ENCODE results near the gene SPG7. TPM values are rescaled to one million over a fixed set of nuclear protein-coding genes. Genes with fewer than 3 reads are reported as not detected.
"Not testable (repeated sequence)": the region's sequence is repeated elsewhere in the genome, so short reads cannot be mapped to it uniquely, and the experiment has no call there.

SPG7 gene
- total RNA-seq, 1 donor from 2014 or later: 186 TPM

DNA sequence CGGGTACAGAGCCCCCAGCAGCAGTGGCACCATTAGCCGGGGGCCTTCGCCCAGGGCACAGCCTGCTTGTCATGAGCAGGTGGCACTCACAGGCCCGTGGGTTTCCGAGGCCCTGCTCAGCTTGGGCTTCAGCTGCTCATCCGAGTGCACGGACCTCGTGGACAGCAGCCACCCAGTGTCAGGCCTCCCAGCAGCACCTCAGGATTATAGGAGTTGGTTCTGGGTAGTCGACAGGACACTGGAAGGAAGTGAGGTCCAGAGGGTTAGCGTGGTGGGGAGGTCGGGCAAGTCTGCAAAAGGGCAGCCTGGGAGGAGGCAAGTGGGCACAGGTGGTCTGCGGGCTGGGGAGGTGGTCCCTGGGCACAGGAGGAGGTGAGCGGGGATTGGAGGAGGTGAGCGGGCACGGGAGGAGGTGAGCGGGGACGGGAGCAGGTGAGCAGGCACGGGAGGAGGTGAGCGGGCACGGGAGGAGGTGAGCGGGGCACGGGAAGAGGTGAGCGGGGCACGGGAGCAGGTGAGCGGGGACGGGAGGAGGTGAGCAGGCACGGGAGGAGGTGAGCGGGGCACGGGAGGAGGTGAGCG lies 62.2 kb downstream of the SPG7 start:
- H3K4me1 Mint-ChIP-seq: peaks cover 12% of the 10 kb centered on the region
- peaks cover 48% of the 10 kb centered on the region for H3K27me3 Mint-ChIP-seq (ENCODE audit: low read depth)
- no peaks in the 10 kb centered on the region for H3K9me3 Mint-ChIP-seq
- DNase-seq (ENCODE audit: low spot score in 2 of 2, unreplicated experiment in 2 of 2): no peak
- H3K36me3 Mint-ChIP-seq: peaks cover 2% of the 10 kb centered on the region
- TF ChIP-seq, protein P1, sequence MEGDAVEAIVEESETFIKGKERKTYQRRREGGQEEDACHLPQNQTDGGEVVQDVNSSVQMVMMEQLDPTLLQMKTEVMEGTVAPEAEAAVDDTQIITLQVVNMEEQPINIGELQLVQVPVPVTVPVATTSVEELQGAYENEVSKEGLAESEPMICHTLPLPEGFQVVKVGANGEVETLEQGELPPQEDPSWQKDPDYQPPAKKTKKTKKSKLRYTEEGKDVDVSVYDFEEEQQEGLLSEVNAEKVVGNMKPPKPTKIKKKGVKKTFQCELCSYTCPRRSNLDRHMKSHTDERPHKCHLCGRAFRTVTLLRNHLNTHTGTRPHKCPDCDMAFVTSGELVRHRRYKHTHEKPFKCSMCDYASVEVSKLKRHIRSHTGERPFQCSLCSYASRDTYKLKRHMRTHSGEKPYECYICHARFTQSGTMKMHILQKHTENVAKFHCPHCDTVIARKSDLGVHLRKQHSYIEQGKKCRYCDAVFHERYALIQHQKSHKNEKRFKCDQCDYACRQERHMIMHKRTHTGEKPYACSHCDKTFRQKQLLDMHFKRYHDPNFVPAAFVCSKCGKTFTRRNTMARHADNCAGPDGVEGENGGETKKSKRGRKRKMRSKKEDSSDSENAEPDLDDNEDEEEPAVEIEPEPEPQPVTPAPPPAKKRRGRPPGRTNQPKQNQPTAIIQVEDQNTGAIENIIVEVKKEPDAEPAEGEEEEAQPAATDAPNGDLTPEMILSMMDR (IDR thresholded peaks at IDR 0.05; ENCODE audit: unreplicated experiment): no peak
- no peak overlapping the region for H3K4me3 Mint-ChIP-seq
- H3K27ac Mint-ChIP-seq: no peak overlapping the region

GRCh38 chr16:89570983-89571598 lies 62.9 kb downstream of the SPG7 start:
- not testable (repeated sequence) for H3K4me3 Mint-ChIP-seq; H3K9me3 Mint-ChIP-seq; H3K36me3 Mint-ChIP-seq; H3K27ac Mint-ChIP-seq; DNase-seq (ENCODE audit: low spot score in 2 of 2, unreplicated experiment in 2 of 2); H3K4me1 Mint-ChIP-seq
- peaks cover 48% of the 10 kb centered on the region for H3K27me3 Mint-ChIP-seq (ENCODE audit: low read depth)

- no peak overlapping the region for H3K4me3 Mint-ChIP-seq
- H3K27me3 Mint-ChIP-seq (ENCODE audit: low read depth): peaks cover 49% of the 10 kb centered on the region
- no peak overlapping the region for H3K27ac Mint-ChIP-seq
- DNase-seq (ENCODE audit: low spot score in 2 of 2, unreplicated experiment in 2 of 2): no peak
- peaks cover 2% of the 10 kb centered on the region for H3K36me3 Mint-ChIP-seq
- no peaks in the 10 kb centered on the region for H3K9me3 Mint-ChIP-seq
- peaks cover 1% of the 10 kb centered on the region for H3K4me1 Mint-ChIP-seq
- TF ChIP-seq, protein P1 (IDR thresholded peaks at IDR 0.05; ENCODE audit: unreplicated experiment): no peak
Observed at GRCh38 chr16:89571636-89572035, 63.4 kb downstream of the SPG7 start.

GRCh38 chr16:89572073-89572484 lies 63.9 kb downstream of the SPG7 start:
- peaks cover 1% of the 10 kb centered on the region for H3K4me1 Mint-ChIP-seq
- DNase-seq (ENCODE audit: low spot score in 2 of 2, unreplicated experiment in 2 of 2): no peak
- H3K36me3 Mint-ChIP-seq: peaks cover 2% of the 10 kb centered on the region
- no peak overlapping the region for H3K4me3 Mint-ChIP-seq
- H3K9me3 Mint-ChIP-seq: no peaks in the 10 kb centered on the region
- H3K27me3 Mint-ChIP-seq (ENCODE audit: low read depth): peaks cover 53% of the 10 kb centered on the region
- TF ChIP-seq, protein P1 (IDR thresholded peaks at IDR 0.05; ENCODE audit: unreplicated experiment): no peak
- no peak overlapping the region for H3K27ac Mint-ChIP-seq

GRCh38 chr16:89572485-89573205 lies 64.4 kb downstream of the SPG7 start:
- TF ChIP-seq, protein P1 (IDR thresholded peaks at IDR 0.05; ENCODE audit: unreplicated experiment): no peak
- H3K4me1 Mint-ChIP-seq: peaks cover 1% of the 10 kb centered on the region
- peaks cover 59% of the 10 kb centered on the region for H3K27me3 Mint-ChIP-seq (ENCODE audit: low read depth)
- H3K9me3 Mint-ChIP-seq: no peaks in the 10 kb centered on the region
- no peak overlapping the region for H3K27ac Mint-ChIP-seq
- no peak for DNase-seq (ENCODE audit: low spot score in 2 of 2, unreplicated experiment in 2 of 2)
- H3K36me3 Mint-ChIP-seq: peaks cover under 1% of the 10 kb centered on the region
- no peak overlapping the region for H3K4me3 Mint-ChIP-seq

Measured in mesothelial cell of epicardium (in vitro differentiated cells).